HepG2 (cell line): ENCODE data around the gene PDLIM7. TPM values are rescaled to one million over a fixed set of nuclear protein-coding genes. Genes with fewer than 3 reads are reported as not detected.

Experiments used
- ARNT ChIP-seq: fragments of 450-650 bp; IDR thresholded peaks from 2 replicates; pipeline ENCODE4 v1.6.1; 2017
- CHD2 ChIP-seq: IDR thresholded peaks from 2 replicates; pipeline ENCODE4 v1.6.1; 2011; ENCODE audit warnings: low read depth, low read length, improper control_type of control experiment
- CTCF ChIP-seq: sonication (generic); formaldehyde crosslinking; IDR thresholded peaks from 2 replicates; pipeline ENCODE4 v1.5.0; 2020; ENCODE audit warnings: mild to moderate bottlenecking, missing genetic modification reagents, moderate library complexity
- ELF3 ChIP-seq: IDR thresholded peaks from 2 replicates; pipeline ENCODE4 v1.6.1; 2016; ENCODE audit warnings: missing genetic modification reagents, missing compliant biosample characterization
- KDM4B ChIP-seq: sonication (generic); formaldehyde crosslinking; IDR thresholded peaks from 2 replicates; pipeline ENCODE4 v1.4.0; 2020; ENCODE audit warnings: missing genetic modification reagents
- NR2F6 ChIP-seq, 2 experiments: IDR thresholded peaks; 2 replicates each; pipeline ENCODE4 v1.6.1; 2016; ENCODE audit warnings: antibody characterized with exemption in 1 of 2, mild to moderate bottlenecking in 1 of 2
- PCBP1 ChIP-seq: fragments of 200-400 bp; formaldehyde crosslinking; IDR thresholded peaks from 2 replicates; pipeline ENCODE4 v1.6.1; 2017; ENCODE audit warnings: mild to moderate bottlenecking, low read depth, low read length, borderline replicate concordance
- PHF8 ChIP-seq: sonication (generic); formaldehyde crosslinking; IDR thresholded peaks from 2 replicates; pipeline ENCODE4 v1.5.0; 2020; ENCODE audit warnings: missing genetic modification reagents
- POGK ChIP-seq: sonication (generic); formaldehyde crosslinking; conservative IDR thresholded peaks from 2 replicates; pipeline ENCODE4 v1.8.0; 2022; ENCODE audit warnings: mild to moderate bottlenecking, moderate library complexity, missing genetic modification reagents
- POLR2A ChIP-seq, 2 experiments: IDR thresholded peaks; 2 replicates each; pipeline ENCODE4 v1.6.1; 2011; ENCODE audit warnings: low read depth in 2 of 2, low read length in 2 of 2, mild to moderate bottlenecking in 1 of 2, moderate library complexity in 1 of 2; ENCODE audit not compliant: insufficient read depth in 1 of 2
- RXRA ChIP-seq: sonication (generic); formaldehyde crosslinking; IDR thresholded peaks from 2 replicates; pipeline ENCODE4 v1.5.1; 2020; ENCODE audit warnings: missing genetic modification reagents
- ZFP36 ChIP-seq: fragments of 150-350 bp; IDR thresholded peaks from 2 replicates; pipeline ENCODE4 v1.6.1; 2018; ENCODE audit warnings: borderline replicate concordance, low read length, low read depth; ENCODE audit not compliant: partially characterized antibody
- ZFP36L1 ChIP-seq: sonication (generic); formaldehyde crosslinking; IDR thresholded peaks from 2 replicates; pipeline ENCODE4 v1.8.0; 2022; ENCODE audit warnings: mild to moderate bottlenecking, missing genetic modification reagents, moderate library complexity
- ZMYM3 ChIP-seq: sonication (generic); formaldehyde crosslinking; IDR thresholded peaks from 2 replicates; pipeline ENCODE4 v1.5.1; 2020; ENCODE audit warnings: mild to moderate bottlenecking, missing genetic modification reagents
- ZNF432 ChIP-seq: sonication (generic); formaldehyde crosslinking; IDR thresholded peaks from 2 replicates; pipeline ENCODE4 v1.5.0; 2020; ENCODE audit warnings: missing genetic modification reagents, mild to moderate bottlenecking, borderline replicate concordance
- ZNF503 ChIP-seq: sonication (generic); formaldehyde crosslinking; IDR thresholded peaks from 2 replicates; pipeline ENCODE4 v1.4.0; 2020; ENCODE audit warnings: missing genetic modification reagents
- ZNF552 ChIP-seq: sonication (generic); formaldehyde crosslinking; IDR thresholded peaks from 2 replicates; pipeline ENCODE4 v1.9.0; 2022; ENCODE audit warnings: missing genetic modification reagents, mild to moderate bottlenecking, borderline replicate concordance
- ZNF788 ChIP-seq: sonication (generic); formaldehyde crosslinking; IDR thresholded peaks from 2 replicates; pipeline ENCODE4 v1.5.0; 2020; ENCODE audit warnings: mild to moderate bottlenecking, missing genetic modification reagents, borderline replicate concordance
- ZSCAN29 ChIP-seq: sonication (generic); formaldehyde crosslinking; conservative IDR thresholded peaks from 2 replicates; pipeline ENCODE4 v1.4.0; 2020; ENCODE audit warnings: mild to moderate bottlenecking, missing genetic modification reagents
- polyA plus RNA-seq, 8 experiments: library from polyadenylated mRNA; depleted of rRNA in 3 of 8; stranded (reverse) in 7 of 8; unstranded in 1 of 8; fragments of >200 nt; fragmentation: Illumina TruSeq in 4 of 8; extraction: Trizol in 4 of 8; gene quantifications; 2 replicates each; pipeline versions ENCODE4 v1.2.1 to v1.2.3, GENCODE V29; 2011 to 2016; ENCODE audit warnings: low read depth in 4 of 8, missing spikeins in 1 of 8, mixed read lengths in 1 of 8; ENCODE audit not compliant: insufficient read depth in 1 of 8
- total RNA-seq, 5 experiments: library from RNA; depleted of rRNA; stranded (reverse); fragments of >200 nt; fragmentation: Illumina TruSeq; extraction: Trizol; gene quantifications; 2 replicates each; pipeline ENCODE4 v1.2.3, GENCODE V29; 2016; ENCODE audit warnings: low read depth in 1 of 5
- TF ChIP-seq, protein P1 (sequence below): sonication (generic); formaldehyde crosslinking; IDR thresholded peaks from 2 replicates; pipeline ENCODE4 v1.4.0; 2020; ENCODE audit warnings: missing genetic modification reagents

PDLIM7 gene
- total and polyA plus RNA-seq, 2 of the 13 experiments (the other 11 are each of a cell fraction or from before 2014, with no cell fraction given): 21.1 to 31.3 TPM

DNA sequence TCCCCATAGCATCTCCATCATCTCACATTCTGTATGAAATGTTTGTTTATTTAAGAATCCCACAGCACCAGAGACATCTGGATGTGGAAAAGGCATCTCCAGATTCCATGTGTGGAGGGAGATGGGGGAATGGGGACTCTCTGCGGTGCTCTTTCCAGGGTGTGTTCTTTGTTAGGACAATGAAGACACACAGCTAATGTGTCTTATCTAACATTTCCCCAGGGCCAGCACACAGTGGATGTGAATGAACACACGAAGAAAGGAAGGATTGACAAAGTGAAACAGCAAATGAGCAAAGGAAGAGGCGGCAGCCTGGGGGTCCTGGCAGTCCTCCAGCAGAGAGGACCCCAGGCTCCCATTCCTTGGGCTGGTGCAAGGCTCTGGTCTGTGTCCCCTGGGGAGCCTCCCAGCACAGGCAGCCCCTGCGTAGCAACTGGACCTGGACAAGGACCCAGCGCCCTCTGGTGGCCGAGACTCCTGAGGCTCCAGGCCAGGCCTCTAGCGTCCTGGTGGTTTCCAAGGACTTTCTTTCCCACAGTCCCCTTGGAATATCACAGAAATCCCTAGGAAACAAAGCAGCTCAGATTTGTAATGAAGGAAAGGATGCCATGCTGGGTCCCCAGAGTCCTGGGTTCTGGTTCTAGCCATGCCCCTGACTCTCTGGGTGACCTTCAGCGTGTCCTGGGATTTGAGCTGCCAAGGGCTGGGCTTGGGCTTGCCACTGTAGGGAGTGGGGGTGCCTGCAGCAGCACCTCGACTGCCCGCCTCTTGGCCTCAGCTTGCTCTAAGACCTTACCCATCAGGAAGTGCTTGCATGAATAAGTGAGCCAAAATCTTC lies 3.5 kb upstream of the PDLIM7 start (continued):
- TF ChIP-seq POGK (CRISPR knock-in tag): no peak
- TF ChIP-seq, protein P1, sequence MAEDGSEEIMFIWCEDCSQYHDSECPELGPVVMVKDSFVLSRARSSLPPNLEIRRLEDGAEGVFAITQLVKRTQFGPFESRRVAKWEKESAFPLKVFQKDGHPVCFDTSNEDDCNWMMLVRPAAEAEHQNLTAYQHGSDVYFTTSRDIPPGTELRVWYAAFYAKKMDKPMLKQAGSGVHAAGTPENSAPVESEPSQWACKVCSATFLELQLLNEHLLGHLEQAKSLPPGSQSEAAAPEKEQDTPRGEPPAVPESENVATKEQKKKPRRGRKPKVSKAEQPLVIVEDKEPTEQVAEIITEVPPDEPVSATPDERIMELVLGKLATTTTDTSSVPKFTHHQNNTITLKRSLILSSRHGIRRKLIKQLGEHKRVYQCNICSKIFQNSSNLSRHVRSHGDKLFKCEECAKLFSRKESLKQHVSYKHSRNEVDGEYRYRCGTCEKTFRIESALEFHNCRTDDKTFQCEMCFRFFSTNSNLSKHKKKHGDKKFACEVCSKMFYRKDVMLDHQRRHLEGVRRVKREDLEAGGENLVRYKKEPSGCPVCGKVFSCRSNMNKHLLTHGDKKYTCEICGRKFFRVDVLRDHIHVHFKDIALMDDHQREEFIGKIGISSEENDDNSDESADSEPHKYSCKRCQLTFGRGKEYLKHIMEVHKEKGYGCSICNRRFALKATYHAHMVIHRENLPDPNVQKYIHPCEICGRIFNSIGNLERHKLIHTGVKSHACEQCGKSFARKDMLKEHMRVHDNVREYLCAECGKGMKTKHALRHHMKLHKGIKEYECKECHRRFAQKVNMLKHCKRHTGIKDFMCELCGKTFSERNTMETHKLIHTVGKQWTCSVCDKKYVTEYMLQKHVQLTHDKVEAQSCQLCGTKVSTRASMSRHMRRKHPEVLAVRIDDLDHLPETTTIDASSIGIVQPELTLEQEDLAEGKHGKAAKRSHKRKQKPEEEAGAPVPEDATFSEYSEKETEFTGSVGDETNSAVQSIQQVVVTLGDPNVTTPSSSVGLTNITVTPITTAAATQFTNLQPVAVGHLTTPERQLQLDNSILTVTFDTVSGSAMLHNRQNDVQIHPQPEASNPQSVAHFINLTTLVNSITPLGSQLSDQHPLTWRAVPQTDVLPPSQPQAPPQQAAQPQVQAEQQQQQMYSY: no peak
- no peak for TF ChIP-seq PCBP1
- 0 out of 2 replicates have a peak, but pooled peaks have one; percentile 8 for TF ChIP-seq RXRA
- TF ChIP-seq NR2F6 (IDR thresholded peaks at IDR 0.05): no peak
- peak; percentile 38; the same call in 1 of the 2 replicates for TF ChIP-seq NR2F6 (CRISPR knock-in tag; IDR thresholded peaks at IDR 0.05)
- no peak for TF ChIP-seq POLR2A (IDR thresholded peaks at IDR 0.05; ENCODE audit: insufficient read depth in 1 of 2, low read depth in 2 of 2, low read length in 2 of 2)
- TF ChIP-seq CTCF (CRISPR knock-in tag): peak; percentile 95
- no peak for TF ChIP-seq KDM4B (CRISPR knock-in tag)
- no peak for TF ChIP-seq ELF3
- no peak for TF ChIP-seq ZSCAN29 (CRISPR knock-in tag)
- no peak for TF ChIP-seq ZNF503 (CRISPR knock-in tag)
- no peak for TF ChIP-seq ARNT
- no peak for TF ChIP-seq ZNF788 (CRISPR knock-in tag)
- peak; percentile 12; the same call in 1 of the 2 replicates for TF ChIP-seq ZMYM3
- TF ChIP-seq ZNF432 (CRISPR knock-in tag): no peak
- no peak for TF ChIP-seq ZFP36L1
- no peak for TF ChIP-seq ZNF552 (CRISPR knock-in tag)
- peak; percentile 26; the same call in 1 of the 2 replicates for TF ChIP-seq PHF8
- no peak for TF ChIP-seq CHD2
- no peak for TF ChIP-seq ZFP36
